ENCODE results near the gene ZNF222.

ZNF222 gene

DNA sequence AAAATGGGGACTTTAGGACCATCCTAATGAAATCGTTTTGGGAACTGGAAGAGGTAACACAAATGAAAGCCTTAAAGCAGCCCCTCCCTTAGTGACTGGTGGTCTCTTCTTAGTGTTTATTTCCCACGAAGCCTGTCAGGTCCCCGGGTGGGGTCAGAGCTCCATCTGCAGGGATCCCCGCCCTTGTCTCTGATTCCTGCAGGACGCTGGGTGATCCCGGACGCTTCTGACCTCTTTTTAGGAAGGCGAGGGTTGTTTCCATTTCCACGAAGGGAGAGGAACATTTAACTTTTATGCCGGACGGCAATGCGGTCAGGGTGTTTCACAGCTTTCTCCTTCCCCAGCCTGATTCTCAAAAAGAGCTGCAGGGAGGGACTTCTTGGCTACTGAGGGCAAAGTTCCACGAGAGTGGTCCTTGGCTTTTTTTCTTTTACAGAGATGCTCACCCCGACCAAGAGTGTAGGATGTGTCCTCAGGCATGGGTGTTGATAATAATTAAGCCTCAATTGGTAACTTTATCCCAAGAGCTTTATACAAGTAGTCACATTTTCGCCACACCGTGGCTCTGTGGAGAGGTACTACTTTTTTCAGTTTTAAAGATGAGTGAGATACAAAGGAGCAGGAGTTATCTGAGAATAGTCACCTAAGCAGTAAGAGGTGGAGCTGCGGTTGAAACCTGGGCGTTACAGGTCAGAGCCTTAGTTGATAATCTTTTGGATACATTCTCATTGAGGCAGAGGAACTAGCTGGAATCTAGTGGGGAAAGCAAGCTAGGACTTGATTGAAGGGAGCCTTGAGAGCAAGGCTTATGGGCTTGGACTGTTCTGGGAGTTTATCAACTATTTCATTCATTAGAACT lies 47.6 kb downstream of the ZNF222 start:
- TF ChIP-seq GATA3 (IDR thresholded peaks at IDR 0.05; ENCODE audit: low read depth, low read length), result no peak
- TF ChIP-seq GATA2 (IDR thresholded peaks at IDR 0.05; ENCODE audit: low read depth, low read length), result no peak

DNA sequence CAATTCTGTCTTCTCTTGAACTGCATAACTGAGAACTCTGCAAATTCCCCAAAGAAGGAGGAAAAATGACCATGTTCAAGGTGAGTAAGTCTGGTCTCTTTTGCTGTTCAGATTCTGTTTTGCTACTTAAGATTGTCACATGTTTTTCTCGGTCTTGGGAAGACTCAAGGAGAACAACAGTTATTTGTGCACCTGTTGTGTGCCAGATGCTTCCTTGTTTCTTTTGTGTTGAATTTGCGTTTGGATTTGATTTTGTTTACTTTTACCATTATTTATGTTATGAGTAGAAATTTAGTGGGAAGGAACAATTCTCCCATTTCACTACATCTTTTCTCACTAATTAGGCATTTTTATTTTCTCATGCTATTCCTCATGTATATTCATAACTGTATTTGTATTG lies 51.1 kb downstream of the ZNF222 start:
- no peak for TF ChIP-seq GATA2 (IDR thresholded peaks at IDR 0.05; ENCODE audit: low read depth, low read length)
- no peak for TF ChIP-seq GATA3 (IDR thresholded peaks at IDR 0.05; ENCODE audit: low read depth, low read length)

All from SH-SY5Y (cell line).